HepG2 (cell line): ENCODE results near the gene NEURL3.

Source experiments
- ATF3 ChIP-seq: sonication (generic); formaldehyde crosslinking; IDR thresholded peaks from 2 replicates; pipeline ENCODE4 v1.4.0; 2020; ENCODE audit warnings: missing genetic modification reagents
- KLF6 ChIP-seq: IDR thresholded peaks from 2 replicates; pipeline ENCODE4 v1.8.0; 2016; ENCODE audit warnings: missing biosample characterization, missing genetic modification reagents
- SIN3A ChIP-seq: IDR thresholded peaks from 2 replicates; pipeline ENCODE4 v1.6.1; 2011; ENCODE audit warnings: low read depth, mild to moderate bottlenecking, control low read depth, low read length, borderline replicate concordance

GRCh38 chr2:96449174-96449573 lies 56.0 kb downstream of the NEURL3 start:
- no peak for TF ChIP-seq KLF6 (CRISPR knock-in tag)
- no peak for TF ChIP-seq SIN3A
- TF ChIP-seq ATF3: no peak
